Prostate gland (tissue), 2 donors: Measurements from ENCODE around the gene MNS1.

Source experiments
- POLR2AphosphoS5 ChIP-seq: sonication (generic); formaldehyde crosslinking; IDR thresholded peaks from one replicate; pipeline ENCODE4 v1.6.1; 2017; ENCODE audit warnings: antibody characterized with exemption
- TF ChIP-seq, protein P1 (sequence below), 4 experiments: fragments of 200-600 bp in 2 of 4; fragments of 450-650 bp in 2 of 4; sonication (generic) in 2 of 4; IDR thresholded peaks; 1 replicate in 3 of 4; 2 replicates in 1 of 4; pipeline ENCODE4 v1.5.1; 2016 to 2019; ENCODE audit warnings: antibody characterized with exemption in 4 of 4, mild to moderate bottlenecking in 2 of 4, moderate library complexity in 2 of 4

- TF ChIP-seq, protein P1, sequence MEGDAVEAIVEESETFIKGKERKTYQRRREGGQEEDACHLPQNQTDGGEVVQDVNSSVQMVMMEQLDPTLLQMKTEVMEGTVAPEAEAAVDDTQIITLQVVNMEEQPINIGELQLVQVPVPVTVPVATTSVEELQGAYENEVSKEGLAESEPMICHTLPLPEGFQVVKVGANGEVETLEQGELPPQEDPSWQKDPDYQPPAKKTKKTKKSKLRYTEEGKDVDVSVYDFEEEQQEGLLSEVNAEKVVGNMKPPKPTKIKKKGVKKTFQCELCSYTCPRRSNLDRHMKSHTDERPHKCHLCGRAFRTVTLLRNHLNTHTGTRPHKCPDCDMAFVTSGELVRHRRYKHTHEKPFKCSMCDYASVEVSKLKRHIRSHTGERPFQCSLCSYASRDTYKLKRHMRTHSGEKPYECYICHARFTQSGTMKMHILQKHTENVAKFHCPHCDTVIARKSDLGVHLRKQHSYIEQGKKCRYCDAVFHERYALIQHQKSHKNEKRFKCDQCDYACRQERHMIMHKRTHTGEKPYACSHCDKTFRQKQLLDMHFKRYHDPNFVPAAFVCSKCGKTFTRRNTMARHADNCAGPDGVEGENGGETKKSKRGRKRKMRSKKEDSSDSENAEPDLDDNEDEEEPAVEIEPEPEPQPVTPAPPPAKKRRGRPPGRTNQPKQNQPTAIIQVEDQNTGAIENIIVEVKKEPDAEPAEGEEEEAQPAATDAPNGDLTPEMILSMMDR (IDR thresholded peaks at IDR 0.05), result no peak
- TF ChIP-seq POLR2AphosphoS5, result no peak
Measured at GRCh38 chr15:56454836-56455235, 10.1 kb downstream of the MNS1 start.
